ENCODE results near the gene ZNF331. TPM values are rescaled to one million over a fixed set of nuclear protein-coding genes. Genes with fewer than 3 reads are reported as not detected.
"Not testable (repeated sequence)": the region's sequence is repeated elsewhere in the genome, so short reads cannot be mapped to it uniquely, and the experiment has no call there.

ZNF331 gene
- polyA plus RNA-seq, 1 donor from 2014 or later = 27.1 TPM

GRCh38 chr19:53515047-53515446, 22.9 kb upstream of the ZNF331 start:
- H3K27me3 Mint-ChIP-seq, H3K27ac Mint-ChIP-seq, H3K36me3 Mint-ChIP-seq, H3K4me1 Mint-ChIP-seq, H3K4me3 Mint-ChIP-seq: not testable (repeated sequence)
- H3K9me3 Mint-ChIP-seq = peaks cover 5 to 16% (median 15%) of the 10 kb centered on the region in 3 donors

GRCh38 chr19:53517114-53517741, 20.7 kb upstream of the ZNF331 start:
- H3K4me1 Mint-ChIP-seq = peaks cover 7 to 15% (median 13%) of the 10 kb centered on the region in 3 donors
- peaks cover 11% of the 10 kb centered on the region for H3K36me3 Mint-ChIP-seq
- H3K27me3 Mint-ChIP-seq = no peaks in the 10 kb centered on the region
- H3K27ac Mint-ChIP-seq = peak overlapping the region in 1 of 3 donors; percentile 47
- H3K9me3 Mint-ChIP-seq = peaks cover 1 to 18% (median 16%) of the 10 kb centered on the region in 3 donors
- H3K4me3 Mint-ChIP-seq = peak overlapping the region in 1 of 4 donors; percentile 63

DNA sequence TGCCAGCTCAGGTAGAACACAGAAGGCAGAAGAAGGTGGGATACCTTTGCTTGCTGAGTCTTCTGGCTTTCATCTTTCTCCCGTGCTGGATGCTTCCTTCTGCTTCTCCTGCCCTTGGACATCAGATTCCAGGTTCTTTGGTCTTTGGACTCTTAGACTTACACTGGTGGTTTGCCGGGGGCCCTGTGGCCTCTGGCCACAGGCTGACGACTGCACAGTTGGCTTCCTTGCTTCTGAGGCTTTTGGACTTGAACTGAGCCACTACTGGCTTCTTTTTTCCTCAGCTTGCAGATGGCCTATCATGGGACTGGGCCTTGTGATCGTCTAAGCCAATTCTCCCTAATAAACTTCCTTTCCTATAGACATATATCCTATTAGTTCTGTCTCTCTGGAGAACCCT, 19.8 kb upstream of the ZNF331 start:
- Mint-ChIP-seq H3K9me3 (peaks cover 1 to 18% (median 16%) of the 10 kb centered on the region in 3 donors), H3K27me3 (no peaks in the 10 kb centered on the region), H3K36me3 (peaks cover 11% of the 10 kb centered on the region), H3K4me1 (peaks cover 7 to 15% (median 13%) of the 10 kb centered on the region in 3 donors), H3K27ac (no peak overlapping the region), H3K4me3 (no peak overlapping the region)

- H3K27ac Mint-ChIP-seq = peak overlapping the region in 1 of 3 donors; percentile 78
- peaks cover 11% of the 10 kb centered on the region for H3K36me3 Mint-ChIP-seq
- peak overlapping the region in 2 of 4 donors; percentile 37 to 75 for H3K4me3 Mint-ChIP-seq
- peaks cover 7 to 15% (median 13%) of the 10 kb centered on the region in 3 donors for H3K4me1 Mint-ChIP-seq
- no peaks in the 10 kb centered on the region for H3K27me3 Mint-ChIP-seq
- H3K9me3 Mint-ChIP-seq = peaks cover 1 to 20% (median 16%) of the 10 kb centered on the region in 3 donors
Measured at GRCh38 chr19:53518716-53519115, 19.2 kb upstream of the ZNF331 start.

- Mint-ChIP-seq H3K4me3 (peak overlapping the region in 3 of 4 donors; percentile 67 to 87 (median 75)), H3K27ac (peak overlapping the region in 1 of 3 donors; percentile 78), H3K36me3 (peaks cover 13% of the 10 kb centered on the region)
Measured at GRCh38 chr19:53519446-53519845, 18.5 kb upstream of the ZNF331 start.

GRCh38 chr19:53520163-53520546, 17.8 kb upstream of the ZNF331 start:
- Mint-ChIP-seq H3K4me3 (peak overlapping the region; percentile 93 to 100 (median 98)), H3K36me3 (peaks cover 13% of the 10 kb centered on the region), H3K9me3 (peaks cover 1 to 22% (median 16%) of the 10 kb centered on the region in 3 donors)

More at GRCh38 chr19:53519446-53519845, 18.5 kb upstream of the ZNF331 start:
- H3K27me3 Mint-ChIP-seq = no peaks in the 10 kb centered on the region
- peaks cover 1 to 22% (median 16%) of the 10 kb centered on the region in 3 donors for H3K9me3 Mint-ChIP-seq
- H3K4me1 Mint-ChIP-seq = peaks cover 7 to 15% (median 13%) of the 10 kb centered on the region in 3 donors

DNA sequence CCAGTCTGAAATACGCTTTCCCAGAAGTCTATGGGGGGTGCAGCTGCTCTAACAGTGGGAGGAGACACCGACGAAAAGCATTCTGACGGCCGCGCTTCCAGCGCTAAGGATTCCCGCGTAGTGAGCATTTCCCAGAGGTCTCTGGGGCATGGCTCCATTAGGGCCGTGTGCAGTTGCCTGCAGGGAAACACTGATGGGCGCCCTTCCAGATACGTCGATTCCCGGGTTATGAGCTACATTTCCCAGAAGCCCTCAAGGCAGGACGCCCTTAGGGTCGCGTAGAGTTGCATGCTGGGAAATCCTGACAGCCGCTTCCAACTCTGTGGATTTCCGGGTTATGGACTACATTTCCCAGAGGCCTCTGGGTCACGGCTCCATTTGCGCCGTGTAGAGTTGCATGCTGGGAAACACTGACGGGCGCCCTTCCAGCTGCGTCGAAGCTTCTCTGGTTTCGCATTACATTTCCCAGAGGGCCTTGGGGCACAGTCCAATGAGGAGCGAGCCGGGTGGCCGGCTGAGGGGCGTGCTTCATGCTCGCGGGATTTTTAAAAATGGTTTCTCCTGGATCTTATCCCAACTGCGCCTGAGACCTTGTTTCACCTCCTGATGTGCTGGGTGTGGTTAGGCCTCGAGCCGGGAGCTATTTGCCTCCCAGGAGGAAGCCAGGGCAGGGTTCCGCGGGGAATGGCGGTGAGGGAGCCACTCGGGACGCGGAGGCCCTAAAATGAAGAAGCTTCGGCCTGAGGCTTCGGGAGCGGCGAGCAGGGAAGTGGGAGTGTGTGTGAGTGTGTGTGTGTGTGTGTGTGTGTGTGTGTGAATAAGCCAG, 17.2 kb upstream of the ZNF331 start:
- Mint-ChIP-seq H3K4me1 (peaks cover 7 to 15% (median 13%) of the 10 kb centered on the region in 3 donors), H3K27ac (peak overlapping the region; percentile 16 to 97 (median 93)), H3K36me3 (peaks cover 13% of the 10 kb centered on the region), H3K9me3 (peaks cover 1 to 26% (median 18%) of the 10 kb centered on the region in 3 donors), H3K27me3 (no peaks in the 10 kb centered on the region), H3K4me3 (peak overlapping the region; percentile 93 to 100 (median 98))

More at GRCh38 chr19:53520163-53520546, 17.8 kb upstream of the ZNF331 start:
- Mint-ChIP-seq H3K4me1 (peaks cover 7 to 15% (median 13%) of the 10 kb centered on the region in 3 donors), H3K27ac (peak overlapping the region; percentile 16 to 97 (median 93)), H3K27me3 (no peaks in the 10 kb centered on the region)

DNA sequence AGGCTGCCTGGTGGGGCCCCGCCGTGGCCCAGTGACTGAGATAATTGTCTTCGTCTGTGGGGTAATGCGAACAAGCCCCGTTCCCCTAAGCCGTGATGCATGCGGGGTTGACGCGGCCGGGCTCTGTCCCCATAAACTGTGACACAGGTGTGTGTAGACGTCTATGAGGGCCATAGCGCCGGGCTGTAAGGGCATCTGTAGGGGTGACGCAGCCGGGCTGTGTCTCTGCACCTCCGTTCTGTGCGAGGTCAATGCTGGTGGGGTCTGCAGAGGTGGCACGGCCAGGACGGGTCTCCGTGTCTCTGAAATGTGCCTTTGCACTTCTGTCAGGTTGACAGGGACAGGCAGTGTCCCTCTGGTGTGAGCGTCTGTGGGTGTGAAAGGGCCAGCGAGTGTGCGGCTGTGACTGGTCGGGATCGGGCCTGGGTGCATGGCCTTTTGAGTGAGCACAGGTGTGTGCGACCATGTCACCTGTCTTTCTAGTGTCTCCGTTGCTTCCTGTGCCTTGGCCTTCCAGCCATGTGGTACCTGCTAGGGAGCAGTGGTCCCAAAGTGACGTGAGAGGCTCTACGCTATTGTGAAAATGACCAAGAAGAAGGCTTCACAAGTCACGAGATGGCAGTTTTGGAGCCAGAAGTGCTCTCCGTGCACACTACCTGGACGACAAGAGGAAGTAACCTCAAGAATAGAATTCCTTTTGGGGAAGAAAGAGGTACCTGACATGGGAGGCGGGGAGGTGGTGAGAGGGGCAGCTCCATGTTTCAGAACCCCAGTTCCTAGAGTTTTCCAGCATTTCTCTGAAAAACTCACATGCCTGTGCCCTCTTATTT, 16.4 kb upstream of the ZNF331 start:
- H3K9me3 Mint-ChIP-seq = peaks cover 1 to 32% (median 23%) of the 10 kb centered on the region in 3 donors
- peaks cover 7 to 15% (median 13%) of the 10 kb centered on the region in 3 donors for H3K4me1 Mint-ChIP-seq
- peak overlapping the region in 2 of 3 donors; percentile 93 to 97 for H3K27ac Mint-ChIP-seq
- H3K27me3 Mint-ChIP-seq = no peaks in the 10 kb centered on the region
- peak overlapping the region; percentile 93 to 100 (median 98) for H3K4me3 Mint-ChIP-seq
- peaks cover 13% of the 10 kb centered on the region for H3K36me3 Mint-ChIP-seq

DNA sequence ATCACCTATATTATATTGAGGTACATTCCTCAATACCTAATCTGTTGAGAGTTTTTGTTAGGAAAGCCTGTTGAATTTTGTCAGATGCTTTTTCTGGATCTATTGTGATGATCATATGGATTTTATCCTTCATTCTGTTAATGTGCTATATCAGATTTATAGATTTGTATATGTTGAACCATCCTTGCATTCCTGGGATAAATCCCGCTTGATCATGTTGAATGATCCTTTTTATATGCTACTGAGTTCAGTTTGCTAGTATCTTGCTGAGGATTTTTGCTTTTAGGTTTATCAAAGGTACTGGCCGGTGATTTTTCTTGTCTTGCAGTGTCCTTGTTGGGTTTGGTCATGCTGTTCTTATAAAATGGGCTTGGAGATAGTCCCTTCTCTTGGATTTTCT, 12.0 kb upstream of the ZNF331 start:
- H3K27me3 Mint-ChIP-seq = no peaks in the 10 kb centered on the region
- H3K4me1 Mint-ChIP-seq = peaks cover 2 to 10% (median 9%) of the 10 kb centered on the region in 3 donors
- H3K36me3 Mint-ChIP-seq = peaks cover 13% of the 10 kb centered on the region
- H3K4me3 Mint-ChIP-seq = no peak overlapping the region
- H3K9me3 Mint-ChIP-seq = peaks cover 2 to 21% (median 8%) of the 10 kb centered on the region in 3 donors
- no peak overlapping the region for H3K27ac Mint-ChIP-seq

- no peaks in the 10 kb centered on the region for H3K4me1 Mint-ChIP-seq
- H3K9me3 Mint-ChIP-seq = peaks cover 2 to 18% (median 7%) of the 10 kb centered on the region in 3 donors
- no peak overlapping the region for H3K27ac Mint-ChIP-seq
- peaks cover 11% of the 10 kb centered on the region for H3K36me3 Mint-ChIP-seq
- no peaks in the 10 kb centered on the region for H3K27me3 Mint-ChIP-seq
- H3K4me3 Mint-ChIP-seq = no peak overlapping the region
Measured at GRCh38 chr19:53530622-53531021, 7.3 kb upstream of the ZNF331 start.

DNA sequence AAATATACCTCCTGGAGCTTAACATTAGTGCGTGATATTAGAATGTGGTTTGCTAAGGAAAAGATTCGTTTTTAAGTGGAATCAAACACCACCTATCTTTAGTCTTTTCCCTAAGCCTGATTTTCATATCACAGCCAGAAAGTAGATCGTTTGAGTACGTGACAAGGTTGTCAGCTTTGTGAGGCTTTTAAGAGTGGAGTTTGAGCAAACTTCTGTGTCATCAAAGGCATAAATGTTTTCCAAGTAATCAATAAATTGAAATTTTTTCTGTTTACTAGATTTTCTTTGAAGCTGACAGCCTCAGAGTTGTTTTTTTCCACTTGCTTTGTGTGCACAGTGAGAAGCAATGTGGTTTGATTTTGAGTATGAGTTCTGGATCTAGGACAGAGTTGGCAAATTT, 6.5 kb upstream of the ZNF331 start:
- Mint-ChIP-seq H3K9me3 (peaks cover 0 to 13% (median 2%) of the 10 kb centered on the region in 3 donors), H3K4me3 (no peak overlapping the region), H3K27ac (no peak overlapping the region), H3K27me3 (no peaks in the 10 kb centered on the region), H3K4me1 (no peaks in the 10 kb centered on the region), H3K36me3 (peaks cover 11% of the 10 kb centered on the region)

DNA sequence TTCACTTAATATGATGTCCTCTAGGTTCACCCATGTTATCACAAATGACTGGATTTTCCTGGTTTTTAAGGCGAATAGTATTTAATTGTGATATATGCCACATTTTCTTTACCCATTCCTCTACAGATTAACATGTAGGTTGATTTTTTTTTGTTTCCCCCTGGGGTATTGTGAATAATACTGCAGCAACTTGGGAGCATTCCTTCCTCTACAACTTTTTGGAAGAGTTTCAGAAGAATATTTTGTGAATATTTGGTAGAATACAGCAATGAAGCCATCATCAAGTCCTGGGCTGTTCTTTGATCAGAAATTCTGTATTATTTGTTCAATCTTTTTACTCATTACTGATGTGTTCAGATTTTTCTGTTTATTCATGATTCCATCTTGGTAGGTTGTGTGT, 5.6 kb upstream of the ZNF331 start:
- Mint-ChIP-seq H3K4me1 (no peaks in the 10 kb centered on the region), H3K9me3 (peaks cover 0 to 13% (median 0%) of the 10 kb centered on the region in 3 donors), H3K36me3 (peaks cover 11% of the 10 kb centered on the region), H3K27me3 (no peaks in the 10 kb centered on the region), H3K4me3 (no peak overlapping the region), H3K27ac (no peak overlapping the region)

DNA sequence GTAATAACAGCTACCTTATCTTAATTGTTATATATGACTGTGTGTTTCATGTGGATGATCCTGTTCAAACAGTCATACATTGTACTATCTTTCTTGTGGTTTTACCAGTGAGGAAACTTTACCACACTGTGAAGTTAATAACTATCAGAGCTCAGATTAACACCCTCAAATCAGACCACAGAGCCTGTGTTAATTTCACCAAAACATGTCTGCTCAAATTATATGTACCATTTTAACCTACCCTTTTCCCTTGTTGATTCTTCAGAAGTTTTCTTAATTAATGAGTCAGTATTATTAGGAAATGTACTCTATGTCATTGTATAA, 1.8 kb upstream of the ZNF331 start:
- peaks cover 9 to 16% (median 10%) of the 10 kb centered on the region in 3 donors for H3K4me1 Mint-ChIP-seq
- H3K36me3 Mint-ChIP-seq = peaks cover 8% of the 10 kb centered on the region
- H3K27me3 Mint-ChIP-seq = no peaks in the 10 kb centered on the region
- H3K9me3 Mint-ChIP-seq = peaks cover 0 to 6% (median 0%) of the 10 kb centered on the region in 3 donors
- H3K27ac Mint-ChIP-seq = peak overlapping the region in 2 of 3 donors; percentile 80 to 97
- H3K4me3 Mint-ChIP-seq = peak overlapping the region in 3 of 4 donors; percentile 16 to 51 (median 36)

DNA sequence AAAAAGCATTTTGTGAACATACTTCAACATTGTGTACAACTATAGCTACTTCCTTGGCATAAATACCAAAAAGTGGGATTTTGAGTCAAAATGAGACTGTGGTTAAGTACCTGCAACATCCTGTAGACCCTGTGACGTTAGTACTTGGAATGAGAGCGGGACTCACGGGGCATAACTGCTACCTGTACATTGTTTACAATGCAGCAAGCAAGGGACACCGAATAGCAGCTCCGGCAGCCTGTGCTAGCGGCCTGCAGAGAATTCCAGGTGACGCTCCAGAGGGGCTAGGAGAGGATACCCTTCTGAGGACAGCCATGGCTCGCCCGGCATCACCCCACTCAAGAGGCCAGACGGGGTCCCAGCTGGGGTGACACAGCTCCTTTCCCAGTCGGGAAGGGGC, 824 bp upstream of the ZNF331 start:
- peaks cover 9 to 16% (median 10%) of the 10 kb centered on the region in 3 donors for H3K4me1 Mint-ChIP-seq
- peaks cover 11% of the 10 kb centered on the region for H3K36me3 Mint-ChIP-seq
- H3K27ac Mint-ChIP-seq = peak overlapping the region; percentile 97 to 100 (median 99)
- H3K27me3 Mint-ChIP-seq = no peaks in the 10 kb centered on the region
- H3K4me3 Mint-ChIP-seq = peak overlapping the region; percentile 90 to 95 (median 94)
- H3K9me3 Mint-ChIP-seq = peaks cover 0 to 4% (median 0%) of the 10 kb centered on the region in 3 donors

Data from IgD-negative memory B cell (primary cell).